GM21423 (cell line): ENCODE measurements around the gene RAPGEF5.

Source experiments
- ATAC-seq: cut with Tn5 transposase; IDR thresholded peaks from one replicate; pipeline ENCODE4 v1.9.1; 2021; ENCODE audit warnings: mild to moderate bottlenecking, moderate library complexity; ENCODE audit not compliant: unreplicated experiment

Gene RAPGEF5

DNA sequence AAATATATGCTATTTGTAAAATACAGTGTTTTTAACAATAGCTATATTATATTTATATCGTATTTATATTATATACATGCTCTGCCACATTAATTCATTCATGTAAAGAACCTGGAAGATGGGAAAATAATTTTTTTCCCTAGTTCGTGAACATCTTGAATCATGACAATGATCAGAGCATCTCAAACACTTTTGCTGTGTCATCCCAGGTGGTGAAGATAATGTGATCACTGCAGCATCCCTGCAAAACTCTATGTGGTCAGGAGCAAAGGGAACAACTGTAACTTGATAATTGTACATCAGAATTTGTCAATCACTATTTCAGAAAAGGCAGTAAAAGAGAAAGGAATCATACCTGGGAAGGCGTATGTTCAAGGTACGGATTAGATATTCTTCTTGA is 39.3 kb downstream of the RAPGEF5 start:
- no peak for ATAC-seq

- no peak for ATAC-seq
Measured at GRCh38 chr7:22316914-22317313, 40.0 kb downstream of the RAPGEF5 start.

GRCh38 chr7:22307816-22308215 is 49.1 kb downstream of the RAPGEF5 start:
- no peak for ATAC-seq

- ATAC-seq: no peak
Measured at GRCh38 chr7:22305706-22306105, 51.2 kb downstream of the RAPGEF5 start.

DNA sequence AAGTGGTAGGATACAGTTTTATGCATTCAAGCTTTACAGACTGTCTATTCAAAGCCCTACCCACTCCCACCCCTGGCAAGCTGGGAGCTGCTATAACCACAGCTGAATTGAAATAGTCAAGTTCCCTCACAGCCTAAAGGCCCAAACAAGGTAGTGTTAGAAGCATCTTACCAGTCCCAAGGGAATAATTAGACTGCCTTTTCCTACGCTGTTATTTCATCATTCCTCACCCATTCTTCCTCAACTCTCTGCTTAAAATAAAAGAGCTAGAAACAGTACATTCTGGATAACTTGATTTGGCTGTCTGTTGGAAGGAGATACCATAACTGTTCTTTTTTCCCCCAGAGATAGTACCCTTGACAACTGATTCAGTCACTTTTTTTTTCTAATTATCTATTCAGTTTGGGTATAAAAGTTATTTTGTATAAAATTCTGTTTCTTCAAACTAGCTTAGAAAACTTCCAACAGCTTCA is 54.0 kb downstream of the RAPGEF5 start:
- ATAC-seq: no peak

DNA sequence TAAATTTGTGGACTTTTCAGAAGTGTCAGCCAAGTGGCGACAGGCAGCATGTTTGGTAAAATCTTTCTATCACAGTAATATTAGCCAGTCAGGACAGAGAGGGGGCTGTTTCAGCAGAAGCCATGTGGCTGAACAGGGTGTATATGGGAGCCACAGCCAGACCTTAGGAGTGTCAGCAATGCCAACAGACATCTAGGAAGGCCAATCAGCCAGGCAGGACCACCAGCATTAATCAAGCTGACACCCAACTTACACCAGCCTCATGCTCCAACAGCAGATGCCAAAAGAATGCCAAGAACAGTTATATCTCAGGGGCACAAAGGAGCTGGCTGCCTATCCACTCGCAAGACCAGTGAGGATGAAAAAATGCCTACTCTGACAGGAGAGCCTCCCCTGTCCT is 54.8 kb downstream of the RAPGEF5 start:
- no peak for ATAC-seq

GRCh38 chr7:22301790-22302189 is 55.2 kb downstream of the RAPGEF5 start:
- no peak for ATAC-seq

DNA sequence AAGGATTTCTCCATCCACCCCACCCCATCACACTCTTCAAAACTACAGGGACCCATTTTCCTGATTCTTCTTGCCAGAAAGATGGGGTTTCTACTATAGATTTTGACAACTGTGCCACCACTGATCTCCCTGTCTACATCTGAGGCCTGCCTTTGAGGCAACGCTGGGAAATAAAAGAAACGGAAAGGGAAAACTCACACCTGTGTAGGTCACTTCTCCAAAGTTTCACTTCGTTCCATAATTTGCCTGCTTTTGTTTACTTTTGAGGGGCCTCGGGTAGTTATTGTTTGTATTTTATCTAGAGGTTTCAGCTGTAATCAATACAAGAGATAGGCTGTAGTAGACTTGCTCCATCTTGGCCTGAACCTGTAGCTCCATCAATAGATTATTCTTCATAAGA is 56.1 kb downstream of the RAPGEF5 start:
- ATAC-seq: no peak

GRCh38 chr7:22296916-22297315 is 60.0 kb downstream of the RAPGEF5 start:
- no peak for ATAC-seq

DNA sequence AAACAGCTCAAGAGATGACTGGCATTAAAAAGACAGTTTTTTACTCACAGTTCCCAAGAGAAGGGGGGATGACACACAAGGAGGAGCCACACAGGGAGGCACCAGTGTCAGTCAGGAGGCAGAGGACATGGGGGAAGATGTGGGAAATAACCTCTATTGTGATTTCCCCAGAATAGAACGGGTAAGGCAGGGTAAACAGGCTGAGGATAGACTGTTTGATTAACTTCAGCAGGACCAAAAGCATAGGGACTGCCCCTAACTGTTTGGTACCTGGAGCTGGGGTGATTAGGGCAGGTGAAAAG is 60.7 kb downstream of the RAPGEF5 start:
- no peak for ATAC-seq

DNA sequence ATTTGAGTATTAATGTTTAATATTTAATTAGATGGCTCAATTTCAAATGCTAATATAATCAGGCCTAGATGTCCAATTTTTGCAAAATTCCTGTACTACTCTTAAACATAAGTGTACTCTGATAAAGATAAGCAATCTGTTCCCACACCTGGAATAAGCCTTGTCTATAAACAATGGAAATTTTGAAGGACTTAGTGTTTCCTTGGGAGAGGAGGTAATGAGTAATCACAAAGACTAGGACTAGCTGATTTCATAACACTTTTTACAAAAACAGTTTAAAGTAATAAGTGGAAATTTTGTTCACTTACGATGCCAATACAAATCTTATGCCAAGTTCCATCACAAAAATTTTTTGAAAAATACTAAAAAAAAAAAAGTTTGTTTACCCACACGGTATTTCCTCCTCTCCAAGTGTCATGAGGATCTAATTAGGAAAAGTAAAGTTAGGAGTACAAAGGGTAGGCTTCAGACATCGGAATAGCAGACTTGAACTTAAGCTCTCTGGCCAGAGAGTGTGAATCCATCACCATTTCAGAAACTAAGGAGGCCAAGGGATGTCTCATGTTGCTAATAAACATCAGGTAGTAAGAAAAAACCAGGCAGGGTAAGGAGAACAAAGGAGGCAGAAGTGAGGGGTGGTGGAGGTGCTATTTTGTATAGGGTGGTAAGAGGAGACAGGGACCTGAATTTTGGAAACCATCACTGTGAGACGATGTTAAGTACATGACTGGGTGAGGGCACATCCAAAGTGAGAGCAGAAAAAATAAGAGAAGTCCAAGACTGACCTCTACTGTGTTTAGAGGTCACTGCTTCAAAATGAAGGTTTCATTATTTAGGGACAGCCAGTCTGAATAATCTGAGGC is 61.3 kb downstream of the RAPGEF5 start:
- no peak for ATAC-seq

GRCh38 chr7:22292531-22292930 is 64.4 kb downstream of the RAPGEF5 start:
- no peak for ATAC-seq

GRCh38 chr7:22291977-22292376 is 65.0 kb downstream of the RAPGEF5 start:
- ATAC-seq: no peak

- no peak for ATAC-seq
Measured at GRCh38 chr7:22288202-22288601, 68.8 kb downstream of the RAPGEF5 start.

DNA sequence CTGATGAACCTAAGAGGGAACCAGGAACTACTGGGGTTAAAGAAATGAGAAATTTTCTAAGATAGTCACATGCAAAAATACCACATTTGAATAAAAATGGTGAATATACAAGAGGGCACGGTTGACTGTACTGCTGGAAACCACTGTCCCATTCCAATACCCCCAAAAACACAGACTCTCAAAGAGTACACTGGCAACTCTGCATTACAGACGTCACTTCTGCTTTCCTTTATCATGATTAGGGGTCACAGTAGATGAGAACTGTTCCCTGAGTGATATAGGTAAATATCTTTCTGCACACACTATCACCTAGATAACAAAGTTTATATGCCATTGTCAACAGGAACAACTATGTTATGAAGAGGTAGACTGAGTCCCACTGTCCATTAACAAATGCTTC is 69.5 kb downstream of the RAPGEF5 start:
- no peak for ATAC-seq

- ATAC-seq: no peak
Measured at GRCh38 chr7:22286436-22286835, 70.5 kb downstream of the RAPGEF5 start.

DNA sequence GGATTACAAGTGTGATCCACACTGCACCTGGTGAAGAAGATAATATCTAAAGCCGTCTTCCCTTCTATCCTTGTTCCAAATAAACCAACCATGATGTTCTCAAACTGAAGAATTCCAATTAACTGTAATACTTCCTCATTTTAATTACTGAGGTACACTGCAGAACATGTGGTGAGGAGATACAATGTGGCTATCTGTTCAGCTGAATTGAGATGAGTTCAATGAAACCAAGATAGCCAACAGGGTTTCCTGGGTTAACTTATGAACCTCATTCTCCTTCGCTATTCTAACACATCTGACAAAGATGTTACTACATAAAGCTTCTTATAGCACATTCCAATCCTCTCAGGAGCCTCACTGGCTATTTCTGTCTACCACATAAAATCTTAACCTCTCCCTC is 75.5 kb downstream of the RAPGEF5 start:
- ATAC-seq: no peak

DNA sequence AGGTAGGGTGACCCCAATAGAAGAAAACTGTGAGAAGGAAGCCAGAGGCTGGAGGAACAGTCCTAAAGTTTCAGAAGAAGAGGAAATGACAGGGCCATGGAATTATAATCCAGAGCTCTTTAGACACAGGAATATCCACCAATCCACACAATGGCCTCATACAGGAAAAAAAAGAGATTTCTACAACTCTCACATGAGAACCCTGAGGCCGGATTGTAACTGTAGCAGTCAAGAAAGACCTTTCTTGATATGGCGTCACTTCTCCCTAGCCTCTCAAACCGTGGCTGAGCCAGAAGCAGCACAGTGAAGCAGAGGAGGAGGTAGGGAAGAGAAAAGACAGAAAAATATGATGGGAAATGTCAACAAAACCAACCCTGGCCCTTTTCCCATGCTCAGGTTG is 76.9 kb downstream of the RAPGEF5 start:
- ATAC-seq: no peak

DNA sequence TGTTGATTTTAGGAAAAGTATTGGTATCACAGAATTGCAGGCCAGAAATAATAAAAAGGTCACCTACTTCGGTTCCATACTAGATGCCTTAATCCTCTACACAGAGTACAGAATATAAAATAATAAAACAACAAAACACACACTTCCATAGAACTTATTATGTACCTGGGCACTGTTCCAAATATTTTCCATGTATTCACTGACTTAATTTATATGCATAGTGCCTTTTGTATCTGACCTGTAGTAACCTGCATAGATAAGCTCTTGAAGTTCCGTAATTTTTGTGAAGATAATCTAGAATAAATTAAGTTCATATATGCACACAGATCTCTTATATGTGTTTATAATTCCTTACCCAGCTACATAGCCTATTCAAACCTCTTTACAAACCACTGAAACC is 78.3 kb downstream of the RAPGEF5 start:
- ATAC-seq: no peak

DNA sequence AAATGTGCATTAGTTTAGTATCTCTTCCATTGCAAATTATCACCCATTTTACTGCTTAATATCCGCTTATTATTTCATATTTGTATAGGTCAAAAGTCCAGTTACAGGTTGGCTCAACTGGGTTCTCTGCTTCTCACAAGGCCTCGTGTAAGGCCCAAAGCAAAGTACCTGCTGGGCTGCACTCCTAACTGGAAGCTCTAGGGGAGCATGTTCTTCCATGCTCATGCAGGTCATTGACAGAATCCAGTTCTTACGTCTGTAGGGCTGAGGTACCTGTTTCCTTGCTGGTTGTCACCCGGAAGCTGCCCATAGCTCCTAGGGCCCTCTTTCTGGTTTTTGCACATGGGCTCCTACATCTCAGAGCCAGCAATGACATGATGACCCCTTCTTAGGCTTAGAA is 79.6 kb downstream of the RAPGEF5 start:
- no peak for ATAC-seq

- no peak for ATAC-seq
Measured at GRCh38 chr7:22275661-22276060, 81.3 kb downstream of the RAPGEF5 start.

DNA sequence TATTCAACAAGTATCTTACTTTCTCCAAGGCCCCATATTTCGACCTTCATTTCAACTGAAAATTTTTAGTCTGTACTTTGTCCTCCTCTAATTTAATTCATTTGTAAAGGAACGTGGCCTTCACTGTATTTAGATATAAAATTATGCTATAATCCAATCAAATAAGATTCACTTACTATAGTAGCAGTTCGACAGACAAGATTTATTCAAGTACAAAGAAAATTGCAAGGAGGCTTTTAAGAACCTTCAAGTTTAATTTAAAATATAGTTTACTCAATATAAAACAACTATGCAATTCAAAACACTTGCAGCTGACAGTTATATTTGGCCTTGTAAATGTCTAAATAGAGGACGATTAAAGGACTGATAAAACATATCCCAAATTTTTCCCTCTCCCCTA is 85.6 kb downstream of the RAPGEF5 start:
- no peak for ATAC-seq

- ATAC-seq: no peak
Measured at GRCh38 chr7:22270371-22270770, 86.6 kb downstream of the RAPGEF5 start.
